ENCODE results near the gene CALHM3.

The CALHM3 gene

GRCh38 chr10:103467406-103467805 is 11.6 kb downstream of the CALHM3 start:
- Histone ChIP-seq H3K23ac (ENCODE audit: low read length in 2 of 2) (no peak overlapping the region), H4K8ac (ENCODE audit: low read length) (no peak overlapping the region), H2AFZ (ENCODE audit: low read depth, low read length) (no peak overlapping the region), H2BK15ac (ENCODE audit: low read depth, poor library complexity, severe bottlenecking) (no peak overlapping the region), H3K79me1 (replicated peaks; ENCODE audit: low read length, poor library complexity, severe bottlenecking) (no peaks in the 10 kb centered on the region), H2BK5ac (ENCODE audit: low read depth, low read length, poor library complexity, severe bottlenecking) (no peak overlapping the region), H3K27me3 (ENCODE audit: control insufficient read depth in 1 of 2, insufficient read depth in 1 of 2, low read length in 2 of 2) (peaks cover 0 to 13% of the 10 kb centered on the region in 2 experiments), H4K91ac (ENCODE audit: low read length) (no peak overlapping the region), H3K4me2 (ENCODE audit: low read length, poor library complexity, severe bottlenecking) (no peak overlapping the region), H3K4me1 (ENCODE audit: control insufficient read depth, insufficient read depth, low read depth, low read length) (peaks cover 10% of the 10 kb centered on the region), H3K18ac (ENCODE audit: low read depth in 1 of 2, low read length in 2 of 2) (no peak overlapping the region), H3K36me3 (ENCODE audit: control insufficient read depth in 1 of 2, insufficient read depth in 2 of 2, low read depth in 1 of 2, low read length in 2 of 2) (no peaks in the 10 kb centered on the region), H3K27ac (ENCODE audit: low read length, poor library complexity, severe bottlenecking) (no peak overlapping the region), H2AK5ac (ENCODE audit: low read length, severe bottlenecking) (no peak overlapping the region), H2BK120ac (ENCODE audit: low read depth, low read length) (no peak overlapping the region), H3K4ac (ENCODE audit: low read depth in 1 of 2, low read length in 2 of 2) (no peak overlapping the region), H3K9me3 (ENCODE audit: control insufficient read depth, low read length) (no peaks in the 10 kb centered on the region), H3K14ac (ENCODE audit: low read length in 2 of 2) (no peak overlapping the region), H2BK12ac (ENCODE audit: low read length in 2 of 2) (no peak overlapping the region), H3K9ac (ENCODE audit: low read length) (no peak overlapping the region), H3K4me3 (ENCODE audit: insufficient read depth in 1 of 2, low read depth in 1 of 2, low read length in 2 of 2) (no peak overlapping the region)
- no peak for DNase-seq
- 89% methylated on average over 7 of the region's 7 CpGs for WGBS

- Histone ChIP-seq H3K18ac (ENCODE audit: low read depth in 1 of 2, low read length in 2 of 2) (peak overlapping the region in 1 of 2 experiments; percentile 18), H3K36me3 (ENCODE audit: control insufficient read depth in 1 of 2, insufficient read depth in 2 of 2, low read depth in 1 of 2, low read length in 2 of 2) (no peaks in the 10 kb centered on the region), H4K8ac (ENCODE audit: low read length) (no peak overlapping the region), H2BK15ac (ENCODE audit: low read depth, poor library complexity, severe bottlenecking) (no peak overlapping the region), H2AK5ac (ENCODE audit: low read length, severe bottlenecking) (no peak overlapping the region), H2BK5ac (ENCODE audit: low read depth, low read length, poor library complexity, severe bottlenecking) (no peak overlapping the region), H3K4me3 (ENCODE audit: insufficient read depth in 1 of 2, low read depth in 1 of 2, low read length in 2 of 2) (no peak overlapping the region), H3K14ac (ENCODE audit: low read length in 2 of 2) (no peak overlapping the region), H3K27ac (ENCODE audit: low read length, poor library complexity, severe bottlenecking) (peak overlapping the region; percentile 32), H3K9me3 (ENCODE audit: control insufficient read depth, low read length) (no peaks in the 10 kb centered on the region), H3K9ac (ENCODE audit: low read length) (no peak overlapping the region), H3K27me3 (ENCODE audit: control insufficient read depth in 1 of 2, insufficient read depth in 1 of 2, low read length in 2 of 2) (peaks cover 0 to 13% of the 10 kb centered on the region in 2 experiments), H3K4me1 (ENCODE audit: control insufficient read depth, insufficient read depth, low read depth, low read length) (peaks cover 10% of the 10 kb centered on the region), H3K4ac (ENCODE audit: low read depth in 1 of 2, low read length in 2 of 2) (no peak overlapping the region), H3K23ac (ENCODE audit: low read length in 2 of 2) (no peak overlapping the region), H4K91ac (ENCODE audit: low read length) (no peak overlapping the region), H2AFZ (ENCODE audit: low read depth, low read length) (no peak overlapping the region), H3K4me2 (ENCODE audit: low read length, poor library complexity, severe bottlenecking) (no peak overlapping the region), H2BK12ac (ENCODE audit: low read length in 2 of 2) (no peak overlapping the region), H2BK120ac (ENCODE audit: low read depth, low read length) (no peak overlapping the region), H3K79me1 (replicated peaks; ENCODE audit: low read length, poor library complexity, severe bottlenecking) (no peaks in the 10 kb centered on the region)
- WGBS, result 82% methylated on average over 3 of the region's 3 CpGs
- peak; percentile 38 for DNase-seq
These were observed 12.3 kb downstream of the CALHM3 start for GRCh38 chr10:103466734-103467133.

- Histone ChIP-seq H3K23ac (ENCODE audit: low read length in 2 of 2) (no peak overlapping the region), H3K4me3 (ENCODE audit: insufficient read depth in 1 of 2, low read depth in 1 of 2, low read length in 2 of 2) (no peak overlapping the region), H3K4ac (ENCODE audit: low read depth in 1 of 2, low read length in 2 of 2) (no peak overlapping the region), H4K91ac (ENCODE audit: low read length) (no peak overlapping the region), H3K4me1 (ENCODE audit: control insufficient read depth, insufficient read depth, low read depth, low read length) (peaks cover 7% of the 10 kb centered on the region), H2BK120ac (ENCODE audit: low read depth, low read length) (no peak overlapping the region), H3K9ac (ENCODE audit: low read length) (no peak overlapping the region), H2BK12ac (ENCODE audit: low read length in 2 of 2) (no peak overlapping the region), H2AFZ (ENCODE audit: low read depth, low read length) (no peak overlapping the region), H3K79me1 (replicated peaks; ENCODE audit: low read length, poor library complexity, severe bottlenecking) (no peaks in the 10 kb centered on the region), H3K9me3 (ENCODE audit: control insufficient read depth, low read length) (no peaks in the 10 kb centered on the region), H2BK15ac (ENCODE audit: low read depth, poor library complexity, severe bottlenecking) (no peak overlapping the region), H3K14ac (ENCODE audit: low read length in 2 of 2) (no peak overlapping the region), H2BK5ac (ENCODE audit: low read depth, low read length, poor library complexity, severe bottlenecking) (no peak overlapping the region), H3K4me2 (ENCODE audit: low read length, poor library complexity, severe bottlenecking) (no peak overlapping the region), H3K36me3 (ENCODE audit: control insufficient read depth in 1 of 2, insufficient read depth in 2 of 2, low read depth in 1 of 2, low read length in 2 of 2) (no peaks in the 10 kb centered on the region), H3K27me3 (ENCODE audit: control insufficient read depth in 1 of 2, insufficient read depth in 1 of 2, low read length in 2 of 2) (peaks cover 0 to 9% of the 10 kb centered on the region in 2 experiments), H3K18ac (ENCODE audit: low read depth in 1 of 2, low read length in 2 of 2) (no peak overlapping the region), H3K27ac (ENCODE audit: low read length, poor library complexity, severe bottlenecking) (no peak overlapping the region), H4K8ac (ENCODE audit: low read length) (no peak overlapping the region), H2AK5ac (ENCODE audit: low read length, severe bottlenecking) (no peak overlapping the region)
- no peak for DNase-seq
- WGBS, result 93% methylated on average over 11 of the region's 14 CpGs
These were observed 13.4 kb downstream of the CALHM3 start for GRCh38 chr10:103465411-103466179.

- no peaks in the 10 kb centered on the region for H3K79me1 ChIP-seq (replicated peaks; ENCODE audit: low read length, poor library complexity, severe bottlenecking)
- no peak overlapping the region for H3K4me3 ChIP-seq (ENCODE audit: insufficient read depth in 1 of 2, low read depth in 1 of 2, low read length in 2 of 2)
- peaks cover 0 to 14% of the 10 kb centered on the region in 2 experiments for H3K27me3 ChIP-seq (ENCODE audit: control insufficient read depth in 1 of 2, insufficient read depth in 1 of 2, low read length in 2 of 2)
- no peaks in the 10 kb centered on the region for H3K36me3 ChIP-seq (ENCODE audit: control insufficient read depth in 1 of 2, insufficient read depth in 2 of 2, low read depth in 1 of 2, low read length in 2 of 2)
- H3K27ac ChIP-seq (ENCODE audit: low read length, poor library complexity, severe bottlenecking), result no peak overlapping the region
- DNase-seq, result peak; percentile 30
- no peak overlapping the region for H2AFZ ChIP-seq (ENCODE audit: low read depth, low read length)
- H3K9me3 ChIP-seq (ENCODE audit: control insufficient read depth, low read length), result no peaks in the 10 kb centered on the region
- no peak overlapping the region for H3K14ac ChIP-seq (ENCODE audit: low read length in 2 of 2)
- H3K9ac ChIP-seq (ENCODE audit: low read length), result no peak overlapping the region
- no peak overlapping the region for H3K18ac ChIP-seq (ENCODE audit: low read depth in 1 of 2, low read length in 2 of 2)
- H4K8ac ChIP-seq (ENCODE audit: low read length), result no peak overlapping the region
- no peak overlapping the region for H3K23ac ChIP-seq (ENCODE audit: low read length in 2 of 2)
- no peak overlapping the region for H3K4me2 ChIP-seq (ENCODE audit: low read length, poor library complexity, severe bottlenecking)
- H2BK15ac ChIP-seq (ENCODE audit: low read depth, poor library complexity, severe bottlenecking), result no peak overlapping the region
- H2AK5ac ChIP-seq (ENCODE audit: low read length, severe bottlenecking), result no peak overlapping the region
- no peak overlapping the region for H2BK120ac ChIP-seq (ENCODE audit: low read depth, low read length)
- no peak overlapping the region for H4K91ac ChIP-seq (ENCODE audit: low read length)
- H3K4me1 ChIP-seq (ENCODE audit: control insufficient read depth, insufficient read depth, low read depth, low read length), result peaks cover 7% of the 10 kb centered on the region
- no peak overlapping the region for H2BK5ac ChIP-seq (ENCODE audit: low read depth, low read length, poor library complexity, severe bottlenecking)
- H3K4ac ChIP-seq (ENCODE audit: low read depth in 1 of 2, low read length in 2 of 2), result no peak overlapping the region
- 74% methylated on average over 4 of the region's 4 CpGs for WGBS
- H2BK12ac ChIP-seq (ENCODE audit: low read length in 2 of 2), result no peak overlapping the region
These were observed 15.5 kb downstream of the CALHM3 start for GRCh38 chr10:103463499-103463898.
